Measurements from ENCODE around the gene KLF12. TPM values are rescaled to one million over a fixed set of nuclear protein-coding genes. Genes with fewer than 3 reads are reported as not detected.

Gene KLF12
- total and polyA plus RNA-seq, 4 donors: 22.1 to 57.2 (median 42.7) TPM

GRCh38 chr13:74128156-74128767 lies 5.9 kb downstream of the KLF12 start:
- DNase-seq (ENCODE audit: low read depth in 4 of 6, low spot score in 6 of 6): no peak
- no peak overlapping the region for H3K4me3 ChIP-seq (ENCODE audit: low read depth, low read length)
- H3K27me3 ChIP-seq (ENCODE audit: control insufficient read depth, insufficient read depth, low read length): no peaks in the 10 kb centered on the region
- no peaks in the 10 kb centered on the region for H3K9me3 ChIP-seq (ENCODE audit: control insufficient read depth, insufficient read depth, low read length)
- H3K4me1 ChIP-seq (ENCODE audit: control insufficient read depth, insufficient read depth, low read length): peaks cover 4% of the 10 kb centered on the region
- no CpG with 5 or more reads among the region's 6 CpGs for WGBS (ENCODE audit: insufficient coverage)
- H3K36me3 ChIP-seq (ENCODE audit: control insufficient read depth, insufficient read depth, low read length): no peaks in the 10 kb centered on the region
- H3K27ac ChIP-seq (ENCODE audit: low read depth, low read length): no peak overlapping the region

- no CpG with 5 or more reads among the region's 4 CpGs for WGBS (ENCODE audit: insufficient coverage)
- no peaks in the 10 kb centered on the region for H3K36me3 ChIP-seq (ENCODE audit: control insufficient read depth, insufficient read depth, low read length)
- H3K9me3 ChIP-seq (ENCODE audit: control insufficient read depth, insufficient read depth, low read length): peaks cover 7% of the 10 kb centered on the region
- H3K4me3 ChIP-seq (ENCODE audit: low read depth, low read length): no peak overlapping the region
- no peaks in the 10 kb centered on the region for H3K27me3 ChIP-seq (ENCODE audit: control insufficient read depth, insufficient read depth, low read length)
- no peak for DNase-seq (ENCODE audit: low read depth in 4 of 6, low spot score in 6 of 6)
- H3K4me1 ChIP-seq (ENCODE audit: control insufficient read depth, insufficient read depth, low read length): no peaks in the 10 kb centered on the region
- no peak overlapping the region for H3K27ac ChIP-seq (ENCODE audit: low read depth, low read length)
Observed at GRCh38 chr13:74118328-74118727, 15.9 kb downstream of the KLF12 start.

GRCh38 chr13:74117207-74117705 lies 16.9 kb downstream of the KLF12 start:
- Histone ChIP-seq H3K9me3 (ENCODE audit: control insufficient read depth, insufficient read depth, low read length) (peaks cover 7% of the 10 kb centered on the region), H3K4me3 (ENCODE audit: low read depth, low read length) (no peak overlapping the region), H3K4me1 (ENCODE audit: control insufficient read depth, insufficient read depth, low read length) (no peaks in the 10 kb centered on the region), H3K36me3 (ENCODE audit: control insufficient read depth, insufficient read depth, low read length) (no peaks in the 10 kb centered on the region), H3K27ac (ENCODE audit: low read depth, low read length) (no peak overlapping the region), H3K27me3 (ENCODE audit: control insufficient read depth, insufficient read depth, low read length) (no peaks in the 10 kb centered on the region)
- WGBS (ENCODE audit: insufficient coverage): no CpG with 5 or more reads among the region's 2 CpGs
- DNase-seq (ENCODE audit: low read depth in 4 of 6, low spot score in 6 of 6): no peak

- Histone ChIP-seq H3K36me3 (ENCODE audit: control insufficient read depth, insufficient read depth, low read length) (no peaks in the 10 kb centered on the region), H3K27ac (ENCODE audit: low read depth, low read length) (no peak overlapping the region), H3K27me3 (ENCODE audit: control insufficient read depth, insufficient read depth, low read length) (no peaks in the 10 kb centered on the region), H3K4me1 (ENCODE audit: control insufficient read depth, insufficient read depth, low read length) (no peaks in the 10 kb centered on the region), H3K9me3 (ENCODE audit: control insufficient read depth, insufficient read depth, low read length) (peaks cover 7% of the 10 kb centered on the region), H3K4me3 (ENCODE audit: low read depth, low read length) (no peak overlapping the region)
- no peak for DNase-seq (ENCODE audit: low read depth in 4 of 6, low spot score in 6 of 6)
- WGBS (ENCODE audit: insufficient coverage): 100% methylated on average over 1 of the region's 2 CpGs
Observed at GRCh38 chr13:74115133-74115532, 19.1 kb downstream of the KLF12 start.

GRCh38 chr13:74114641-74115040 lies 19.6 kb downstream of the KLF12 start:
- Histone ChIP-seq H3K4me3 (ENCODE audit: low read depth, low read length) (no peak overlapping the region), H3K4me1 (ENCODE audit: control insufficient read depth, insufficient read depth, low read length) (no peaks in the 10 kb centered on the region), H3K27ac (ENCODE audit: low read depth, low read length) (no peak overlapping the region), H3K27me3 (ENCODE audit: control insufficient read depth, insufficient read depth, low read length) (no peaks in the 10 kb centered on the region), H3K36me3 (ENCODE audit: control insufficient read depth, insufficient read depth, low read length) (no peaks in the 10 kb centered on the region), H3K9me3 (ENCODE audit: control insufficient read depth, insufficient read depth, low read length) (peaks cover 6% of the 10 kb centered on the region)
- DNase-seq (ENCODE audit: low read depth in 4 of 6, low spot score in 6 of 6): no peak
- WGBS (ENCODE audit: insufficient coverage): 90% methylated on average over 2 of the region's 5 CpGs

- H3K27me3 ChIP-seq (ENCODE audit: control insufficient read depth, insufficient read depth, low read length): no peaks in the 10 kb centered on the region
- no peak for DNase-seq (ENCODE audit: low read depth in 4 of 6, low spot score in 6 of 6)
- H3K27ac ChIP-seq (ENCODE audit: low read depth, low read length): no peak overlapping the region
- H3K9me3 ChIP-seq (ENCODE audit: control insufficient read depth, insufficient read depth, low read length): peaks cover 2% of the 10 kb centered on the region
- no peaks in the 10 kb centered on the region for H3K4me1 ChIP-seq (ENCODE audit: control insufficient read depth, insufficient read depth, low read length)
- no peaks in the 10 kb centered on the region for H3K36me3 ChIP-seq (ENCODE audit: control insufficient read depth, insufficient read depth, low read length)
- H3K4me3 ChIP-seq (ENCODE audit: low read depth, low read length): no peak overlapping the region
- no CpG with 5 or more reads among the region's 1 CpG for WGBS (ENCODE audit: insufficient coverage)
Observed at GRCh38 chr13:74114202-74114601, 20.0 kb downstream of the KLF12 start.

- Histone ChIP-seq H3K27ac (ENCODE audit: low read depth, low read length) (no peak overlapping the region), H3K9me3 (ENCODE audit: control insufficient read depth, insufficient read depth, low read length) (peaks cover 2% of the 10 kb centered on the region), H3K4me3 (ENCODE audit: low read depth, low read length) (no peak overlapping the region), H3K36me3 (ENCODE audit: control insufficient read depth, insufficient read depth, low read length) (no peaks in the 10 kb centered on the region), H3K27me3 (ENCODE audit: control insufficient read depth, insufficient read depth, low read length) (no peaks in the 10 kb centered on the region), H3K4me1 (ENCODE audit: control insufficient read depth, insufficient read depth, low read length) (no peaks in the 10 kb centered on the region)
- no peak for DNase-seq (ENCODE audit: low read depth in 4 of 6, low spot score in 6 of 6)
- 70% methylated on average over 2 of the region's 5 CpGs for WGBS (ENCODE audit: insufficient coverage)
Observed at GRCh38 chr13:74111901-74112824, 22.0 kb downstream of the KLF12 start.

- H3K36me3 ChIP-seq (ENCODE audit: control insufficient read depth, insufficient read depth, low read length): no peaks in the 10 kb centered on the region
- H3K27ac ChIP-seq (ENCODE audit: low read depth, low read length): no peak overlapping the region
- DNase-seq (ENCODE audit: low read depth in 4 of 6, low spot score in 6 of 6): no peak
- no peaks in the 10 kb centered on the region for H3K27me3 ChIP-seq (ENCODE audit: control insufficient read depth, insufficient read depth, low read length)
- peaks cover 2% of the 10 kb centered on the region for H3K9me3 ChIP-seq (ENCODE audit: control insufficient read depth, insufficient read depth, low read length)
- H3K4me1 ChIP-seq (ENCODE audit: control insufficient read depth, insufficient read depth, low read length): no peaks in the 10 kb centered on the region
- H3K4me3 ChIP-seq (ENCODE audit: low read depth, low read length): no peak overlapping the region
Observed at GRCh38 chr13:74111399-74111798, 22.8 kb downstream of the KLF12 start.

GRCh38 chr13:74110053-74110452 lies 24.2 kb downstream of the KLF12 start:
- Histone ChIP-seq H3K27ac (ENCODE audit: low read depth, low read length) (no peak overlapping the region), H3K4me3 (ENCODE audit: low read depth, low read length) (no peak overlapping the region), H3K9me3 (ENCODE audit: control insufficient read depth, insufficient read depth, low read length) (no peaks in the 10 kb centered on the region), H3K36me3 (ENCODE audit: control insufficient read depth, insufficient read depth, low read length) (no peaks in the 10 kb centered on the region), H3K4me1 (ENCODE audit: control insufficient read depth, insufficient read depth, low read length) (no peaks in the 10 kb centered on the region), H3K27me3 (ENCODE audit: control insufficient read depth, insufficient read depth, low read length) (no peaks in the 10 kb centered on the region)
- WGBS (ENCODE audit: insufficient coverage): 87% methylated on average over 3 of the region's 4 CpGs
- no peak for DNase-seq (ENCODE audit: low read depth in 4 of 6, low spot score in 6 of 6)

- no peaks in the 10 kb centered on the region for H3K4me1 ChIP-seq (ENCODE audit: control insufficient read depth, insufficient read depth, low read length)
- no peaks in the 10 kb centered on the region for H3K27me3 ChIP-seq (ENCODE audit: control insufficient read depth, insufficient read depth, low read length)
- H3K4me3 ChIP-seq (ENCODE audit: low read depth, low read length): no peak overlapping the region
- 92% methylated on average over 1 of the region's 3 CpGs for WGBS (ENCODE audit: insufficient coverage)
- DNase-seq (ENCODE audit: low read depth in 4 of 6, low spot score in 6 of 6): no peak
- H3K36me3 ChIP-seq (ENCODE audit: control insufficient read depth, insufficient read depth, low read length): no peaks in the 10 kb centered on the region
- no peak overlapping the region for H3K27ac ChIP-seq (ENCODE audit: low read depth, low read length)
- H3K9me3 ChIP-seq (ENCODE audit: control insufficient read depth, insufficient read depth, low read length): no peaks in the 10 kb centered on the region
Observed at GRCh38 chr13:74107598-74107997, 26.6 kb downstream of the KLF12 start.

Measured in spinal cord (tissue), 10 donors.